ENCODE measurements around the gene ANGPTL4. TPM values are rescaled to one million over a fixed set of nuclear protein-coding genes. Genes with fewer than 3 reads are reported as not detected.

The ANGPTL4 gene
- total RNA-seq, 1 donor = 1.1 TPM

DNA sequence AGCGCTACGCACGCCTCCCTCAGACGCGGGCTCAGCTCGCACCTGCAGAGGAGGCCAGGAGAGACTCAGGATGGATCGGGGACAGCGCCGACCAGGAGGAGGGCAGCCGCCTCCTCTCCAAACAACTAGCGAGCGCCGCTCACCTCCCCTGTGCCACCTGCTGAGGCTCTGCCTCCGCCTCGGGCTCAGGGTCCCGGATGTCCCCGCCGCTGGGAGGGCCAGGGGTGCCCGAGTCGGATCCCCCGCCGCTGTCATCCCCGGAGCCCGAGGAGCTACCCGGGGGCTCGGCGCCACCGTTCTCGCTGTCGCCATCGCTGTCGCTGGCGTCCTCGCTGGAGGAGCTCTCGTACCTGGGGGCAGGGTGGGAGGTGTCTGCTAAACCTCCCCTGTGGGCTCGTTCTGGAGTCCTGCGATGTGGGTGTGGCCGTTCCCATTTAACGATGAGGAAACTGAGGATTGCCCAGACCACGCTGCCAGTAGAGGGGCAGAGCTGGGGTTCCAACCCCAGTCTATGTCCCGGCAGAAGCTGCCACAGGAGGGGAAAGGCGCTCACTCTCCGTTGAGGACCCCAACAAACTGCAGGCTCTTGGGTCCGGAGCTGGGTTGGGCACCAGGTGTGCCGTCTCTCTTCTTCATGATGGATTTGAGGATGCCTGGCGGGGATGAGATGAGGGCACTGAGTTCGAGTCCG lies 30.0 kb upstream of the ANGPTL4 start:
- Histone ChIP-seq H3K27ac (ENCODE audit: low read depth, low read length) (no peak overlapping the region), H3K4me1 (ENCODE audit: insufficient read depth, low read length) (no peaks in the 10 kb centered on the region), H3K36me3 (ENCODE audit: insufficient read depth, low read length) (no peaks in the 10 kb centered on the region), H3K4me2 (ENCODE audit: insufficient read depth, low read length) (no peak overlapping the region), H3K79me2 (ENCODE audit: insufficient read depth, low read length) (no peaks in the 10 kb centered on the region), H4K20me1 (ENCODE audit: insufficient read depth, low read length) (no peaks in the 10 kb centered on the region), H3K27me3 (ENCODE audit: insufficient read depth, low read length) (peaks cover 32% of the 10 kb centered on the region), H3K9me3 (ENCODE audit: low read depth, low read length) (no peaks in the 10 kb centered on the region), H3K4me3 (ENCODE audit: insufficient read depth, low read length) (no peak overlapping the region), H2AFZ (ENCODE audit: low read length) (no peak overlapping the region)
- TF ChIP-seq CTCF (IDR thresholded peaks at IDR 0.05; ENCODE audit: extremely low read depth, low read depth, low read length) = no peak
- DNase-seq (ENCODE audit: insufficient read length, low spot score, missing footprints) = peak; percentile 63

- no peaks in the 10 kb centered on the region for H4K20me1 ChIP-seq (ENCODE audit: insufficient read depth, low read length)
- no peaks in the 10 kb centered on the region for H3K79me2 ChIP-seq (ENCODE audit: insufficient read depth, low read length)
- H2AFZ ChIP-seq (ENCODE audit: low read length) = no peak overlapping the region
- DNase-seq (ENCODE audit: insufficient read length, low spot score, missing footprints) = peak; percentile 95
- no peak overlapping the region for H3K4me2 ChIP-seq (ENCODE audit: insufficient read depth, low read length)
- H3K4me1 ChIP-seq (ENCODE audit: insufficient read depth, low read length) = no peaks in the 10 kb centered on the region
- TF ChIP-seq CTCF (IDR thresholded peaks at IDR 0.05; ENCODE audit: extremely low read depth, low read depth, low read length) = no peak
- H3K4me3 ChIP-seq (ENCODE audit: insufficient read depth, low read length) = no peak overlapping the region
- H3K27me3 ChIP-seq (ENCODE audit: insufficient read depth, low read length) = peaks cover 34% of the 10 kb centered on the region
- no peaks in the 10 kb centered on the region for H3K9me3 ChIP-seq (ENCODE audit: low read depth, low read length)
- H3K27ac ChIP-seq (ENCODE audit: low read depth, low read length) = no peak overlapping the region
- no peaks in the 10 kb centered on the region for H3K36me3 ChIP-seq (ENCODE audit: insufficient read depth, low read length)
Observed at GRCh38 chr19:8334458-8335342, 29.3 kb upstream of the ANGPTL4 start.

DNA sequence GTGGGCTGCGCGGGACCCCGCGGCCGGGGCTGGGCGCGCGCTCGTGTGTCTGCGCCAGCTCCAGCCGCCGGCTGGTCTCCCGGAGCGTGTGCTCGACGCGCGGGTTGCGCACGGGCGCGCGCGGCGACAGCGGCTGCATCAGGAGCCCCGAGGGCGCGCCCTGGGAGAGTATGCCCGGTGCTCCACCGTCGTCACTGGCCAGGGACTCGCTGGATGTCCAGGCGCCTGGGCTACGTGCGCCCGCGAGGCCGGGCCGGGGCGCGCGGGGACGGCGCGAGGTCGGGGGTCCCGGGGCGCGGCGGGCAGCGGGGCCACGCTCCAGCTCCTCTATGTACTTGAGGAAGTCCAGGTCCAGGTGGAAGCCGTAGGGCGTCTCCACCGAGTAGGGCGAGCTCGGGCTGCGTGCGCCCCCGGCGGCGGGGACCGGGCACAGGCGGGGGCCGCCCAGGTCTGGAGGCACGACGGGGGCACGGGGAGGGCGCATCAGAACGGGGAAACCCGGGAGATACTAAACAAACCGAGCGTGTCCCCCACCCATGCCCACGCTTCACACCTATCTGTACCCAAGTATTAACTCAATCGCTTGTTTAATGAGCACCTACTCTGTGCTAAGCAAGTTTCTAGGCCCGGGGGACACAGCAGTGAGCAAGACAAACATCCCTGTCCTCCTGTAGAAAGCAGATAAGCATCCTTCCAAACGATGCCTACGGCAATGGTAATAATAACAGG lies 28.4 kb upstream of the ANGPTL4 start:
- Histone ChIP-seq H3K36me3 (ENCODE audit: insufficient read depth, low read length) (no peaks in the 10 kb centered on the region), H3K4me2 (ENCODE audit: insufficient read depth, low read length) (no peak overlapping the region), H3K79me2 (ENCODE audit: insufficient read depth, low read length) (no peaks in the 10 kb centered on the region), H3K9me3 (ENCODE audit: low read depth, low read length) (no peaks in the 10 kb centered on the region), H4K20me1 (ENCODE audit: insufficient read depth, low read length) (no peaks in the 10 kb centered on the region), H3K4me1 (ENCODE audit: insufficient read depth, low read length) (no peaks in the 10 kb centered on the region), H2AFZ (ENCODE audit: low read length) (no peak overlapping the region), H3K27ac (ENCODE audit: low read depth, low read length) (no peak overlapping the region), H3K4me3 (ENCODE audit: insufficient read depth, low read length) (no peak overlapping the region), H3K27me3 (ENCODE audit: insufficient read depth, low read length) (peaks cover 39% of the 10 kb centered on the region)
- DNase-seq (ENCODE audit: insufficient read length, low spot score, missing footprints) = peak; percentile 84
- no peak for TF ChIP-seq CTCF (IDR thresholded peaks at IDR 0.05; ENCODE audit: extremely low read depth, low read depth, low read length)
